GDM1 (cell line): ENCODE data around the gene MYO5B.

Experiments used
- DNase-seq: peaks from one replicate; lab custom pipeline; 2025; lab: John Stamatoyannopoulos, UW

Gene MYO5B

DNA sequence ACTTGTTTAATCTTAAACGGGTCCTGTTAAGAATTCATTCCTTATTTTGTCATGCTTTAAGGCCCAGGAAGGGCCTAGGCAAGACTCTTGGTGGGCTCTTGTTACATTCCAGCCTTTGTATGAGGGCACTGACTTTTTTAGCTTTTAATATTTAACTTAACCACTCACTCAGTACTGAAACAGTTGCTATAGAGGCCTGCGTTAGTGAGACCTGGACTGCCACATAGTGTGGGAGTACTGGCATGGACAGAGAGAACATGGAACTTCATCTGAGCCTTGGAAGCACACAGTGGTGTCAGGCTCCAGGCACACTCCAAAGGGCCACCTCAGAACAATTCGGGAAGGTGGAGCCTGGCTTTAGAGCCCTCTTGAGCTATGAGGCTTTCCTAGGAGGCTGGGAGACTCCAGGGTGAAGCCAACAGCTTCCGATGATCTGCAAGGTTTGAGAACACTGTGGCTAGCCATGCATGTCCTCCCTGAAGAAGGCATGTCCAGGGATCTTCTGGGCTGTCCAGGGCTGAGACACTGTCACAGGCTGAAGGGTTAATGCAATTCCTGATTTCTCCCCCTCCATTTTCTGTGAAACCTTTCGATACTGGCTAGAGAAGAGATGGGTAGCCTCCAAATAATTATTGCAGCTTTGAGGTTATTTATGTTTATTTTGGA lies 226.2 kb downstream of the MYO5B start:
- DNase-seq = no peak

DNA sequence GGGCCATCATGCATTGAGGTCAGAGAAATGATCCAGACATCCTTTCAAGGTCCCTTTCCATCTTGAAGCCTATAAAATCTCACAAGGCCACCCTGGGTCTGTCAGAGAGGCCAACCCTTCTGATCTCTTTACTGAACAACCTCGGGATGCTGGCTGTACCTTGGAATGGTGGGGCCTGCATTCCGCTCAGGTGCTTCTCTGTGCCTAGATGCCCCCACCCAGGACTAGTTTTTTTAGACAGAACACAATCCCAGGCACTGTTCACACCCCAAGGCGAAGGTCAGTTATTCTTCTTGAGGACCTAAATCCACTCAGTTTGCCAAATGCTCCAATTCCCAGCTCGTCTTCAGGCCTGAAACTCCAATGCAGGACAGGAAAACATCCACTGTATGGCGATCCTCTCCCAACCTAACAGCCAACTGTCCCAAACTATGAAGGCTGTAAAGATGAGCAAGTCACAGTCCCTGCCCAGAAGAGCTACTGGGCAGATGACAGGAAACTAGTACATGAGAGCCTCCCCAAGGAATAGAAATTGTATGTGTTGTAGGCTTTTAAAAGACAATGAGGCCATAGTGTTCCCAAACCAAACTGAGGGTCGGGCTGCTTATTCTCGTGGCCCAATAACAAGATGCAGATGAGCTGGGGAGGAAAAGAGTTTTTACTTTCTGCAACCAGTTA lies 227.2 kb downstream of the MYO5B start:
- DNase-seq = no peak

DNA sequence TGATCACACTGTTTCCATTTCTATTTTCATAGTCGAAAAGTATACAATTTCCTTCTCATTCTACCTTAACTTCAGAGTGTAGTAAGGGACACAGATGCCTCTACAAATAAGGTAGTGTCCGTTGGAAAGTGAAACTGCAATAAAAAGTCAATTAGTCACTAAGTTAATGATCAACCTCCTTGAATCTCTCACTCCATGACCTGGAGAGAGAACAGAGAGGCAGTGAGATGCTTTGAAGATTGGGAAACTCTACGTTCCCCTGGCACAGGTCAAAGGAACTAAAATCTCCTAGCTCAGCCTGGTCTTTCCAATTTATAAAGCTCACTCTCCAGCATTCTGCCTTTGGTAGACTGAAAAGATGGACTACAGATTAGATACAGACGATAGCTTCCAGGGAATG lies 227.8 kb downstream of the MYO5B start:
- no peak for DNase-seq

DNA sequence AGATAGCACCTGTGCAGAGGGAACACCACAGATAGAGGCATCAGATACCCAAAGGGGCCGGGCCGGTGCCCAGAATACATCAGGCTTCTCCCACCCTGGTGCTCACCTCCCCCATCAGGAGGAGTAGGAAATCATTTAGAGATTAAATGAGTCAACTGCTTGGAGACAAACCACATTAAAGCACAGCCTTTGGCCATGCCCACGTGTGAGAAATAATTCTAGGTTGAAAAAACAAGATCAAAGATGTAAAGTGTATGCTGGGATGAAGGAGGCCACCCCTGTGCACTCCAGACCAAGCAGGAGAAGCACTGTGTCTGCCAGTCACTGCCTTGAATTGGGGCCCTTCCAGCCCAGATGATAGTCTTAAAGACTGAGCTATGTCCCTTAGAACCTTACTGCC lies 228.9 kb downstream of the MYO5B start:
- no peak for DNase-seq

DNA sequence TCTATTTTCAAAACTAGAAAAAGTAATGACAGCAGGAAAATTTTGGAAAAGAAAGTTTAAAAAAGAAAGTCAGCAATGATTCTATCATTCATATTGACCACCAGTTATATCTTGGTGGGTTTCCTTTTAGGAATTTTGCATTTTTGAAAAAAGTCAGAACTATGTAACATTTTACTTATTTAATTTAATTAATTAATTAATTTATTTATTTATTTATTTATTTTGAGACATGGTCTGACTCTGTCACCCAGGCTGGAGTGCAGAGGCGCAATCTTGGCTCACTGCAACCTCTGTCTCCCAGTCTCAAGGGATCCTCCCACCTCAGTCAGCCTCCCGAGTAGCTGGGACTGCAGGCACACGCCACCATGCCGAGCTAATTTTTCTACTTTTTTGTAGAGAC lies 231.7 kb downstream of the MYO5B start:
- DNase-seq = no peak

DNA sequence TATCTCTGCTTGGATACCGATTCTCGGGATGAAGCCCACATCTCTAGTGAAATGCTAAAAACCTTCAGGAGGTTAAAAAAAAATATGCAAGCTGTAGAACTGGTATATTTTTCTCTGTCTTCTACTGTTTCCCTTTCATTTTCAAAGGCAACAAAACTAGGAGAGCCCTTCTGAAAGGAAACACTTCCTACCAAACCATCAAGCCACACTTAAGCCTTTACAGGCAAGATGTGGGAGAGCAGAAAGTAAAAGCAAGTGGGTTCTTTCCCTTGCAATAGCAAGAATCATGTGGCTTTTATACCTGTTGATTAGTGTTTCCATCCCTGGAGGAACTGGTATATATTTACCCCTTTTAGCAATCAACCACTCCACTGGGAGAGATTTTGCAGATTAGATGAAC lies 233.7 kb downstream of the MYO5B start:
- no peak for DNase-seq

DNA sequence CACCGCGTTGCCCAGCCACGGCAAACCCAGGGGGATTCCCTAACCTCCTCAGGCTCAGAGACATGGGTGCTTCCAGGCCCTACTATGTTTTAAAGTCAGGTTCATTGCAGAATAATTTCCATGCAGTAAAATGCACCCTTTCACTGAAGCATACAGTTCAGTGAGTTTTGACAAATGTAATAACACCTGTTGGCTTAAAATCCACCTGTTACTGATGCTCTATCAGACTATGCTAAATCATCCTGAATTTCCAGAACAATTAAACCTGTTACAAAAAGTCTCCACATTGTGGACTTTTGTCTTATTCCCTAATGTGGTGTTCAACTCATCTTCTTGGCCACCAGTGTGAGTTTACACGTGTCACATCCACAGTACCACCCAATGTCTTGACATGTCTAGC lies 234.6 kb downstream of the MYO5B start:
- no peak for DNase-seq

DNA sequence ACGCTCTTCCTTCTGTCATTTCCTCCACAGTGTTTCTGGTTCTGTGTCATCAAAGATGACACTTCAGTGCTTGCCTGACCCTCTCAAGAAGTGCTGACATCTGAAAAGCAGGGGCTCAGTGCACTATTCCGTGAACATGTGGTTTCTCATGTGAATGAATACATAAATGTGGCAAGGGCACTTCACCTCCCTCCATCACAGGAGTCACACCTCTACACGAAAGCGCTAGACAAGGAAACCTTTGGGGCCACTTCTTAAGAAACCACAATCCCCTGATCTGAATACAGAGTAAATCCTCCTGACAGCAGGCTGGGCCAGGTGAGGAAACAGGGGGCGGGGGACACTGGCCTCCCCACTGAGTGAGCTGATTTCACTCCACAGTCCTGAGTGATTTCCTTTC lies 235.8 kb downstream of the MYO5B start:
- DNase-seq = no peak

DNA sequence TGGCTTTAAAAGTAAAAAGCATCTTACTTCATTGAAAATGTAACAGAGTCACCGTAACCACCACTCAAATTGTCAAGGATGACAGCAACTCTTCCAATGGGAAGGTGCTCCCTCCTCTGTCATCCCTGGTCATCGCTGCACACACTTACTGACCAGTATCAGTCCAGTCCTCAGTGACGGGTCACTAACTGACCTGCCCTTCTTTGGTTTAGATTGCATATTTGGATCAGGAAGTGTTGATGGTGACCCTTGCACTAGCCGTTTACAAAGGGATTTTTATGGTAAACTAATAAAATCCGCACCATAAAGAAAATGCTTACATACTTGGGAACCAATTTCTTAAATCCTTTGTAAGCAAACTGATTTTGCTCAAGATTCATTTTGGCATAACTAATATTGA lies 239.7 kb downstream of the MYO5B start:
- no peak for DNase-seq

DNA sequence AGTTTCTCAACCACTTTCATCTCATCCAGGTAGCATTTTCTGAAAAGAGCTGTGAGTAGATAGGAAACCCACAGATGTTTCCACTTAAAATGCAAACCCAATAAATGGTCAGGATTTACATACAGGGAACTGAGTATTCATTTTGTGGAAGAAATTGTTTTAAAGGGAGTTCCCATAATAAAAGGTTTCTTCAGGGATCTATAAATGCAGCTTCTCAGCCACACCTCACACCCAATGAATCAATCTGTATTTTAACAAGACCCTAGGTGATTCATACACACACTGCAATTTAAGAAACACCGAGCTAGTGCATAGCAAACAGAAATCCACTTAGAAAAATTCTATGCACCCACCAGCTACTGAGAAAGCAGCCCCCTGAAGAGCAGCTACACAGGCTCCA lies 241.6 kb downstream of the MYO5B start:
- no peak for DNase-seq

DNA sequence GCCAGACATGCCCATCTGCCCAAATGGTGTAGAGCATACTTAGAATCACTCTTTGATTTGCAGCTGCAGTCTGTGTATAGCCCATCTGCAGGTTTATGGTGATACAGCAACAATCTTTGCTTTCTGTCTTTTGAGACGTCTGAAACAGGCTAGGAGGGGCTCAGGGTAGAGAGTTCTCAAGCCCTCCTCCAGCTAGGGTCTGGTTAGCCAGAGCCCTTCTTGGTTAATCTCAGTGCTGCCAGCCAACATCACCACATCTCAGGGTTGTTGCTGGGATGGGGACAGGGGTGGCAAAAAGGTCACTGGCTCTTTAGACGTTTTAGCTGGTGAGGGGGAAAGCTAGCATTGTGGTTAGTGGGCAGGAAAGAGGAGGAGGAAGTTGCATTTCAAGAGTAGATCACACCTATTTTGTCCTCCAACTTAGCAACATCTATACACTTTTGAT lies 245.0 kb downstream of the MYO5B start:
- no peak for DNase-seq

DNA sequence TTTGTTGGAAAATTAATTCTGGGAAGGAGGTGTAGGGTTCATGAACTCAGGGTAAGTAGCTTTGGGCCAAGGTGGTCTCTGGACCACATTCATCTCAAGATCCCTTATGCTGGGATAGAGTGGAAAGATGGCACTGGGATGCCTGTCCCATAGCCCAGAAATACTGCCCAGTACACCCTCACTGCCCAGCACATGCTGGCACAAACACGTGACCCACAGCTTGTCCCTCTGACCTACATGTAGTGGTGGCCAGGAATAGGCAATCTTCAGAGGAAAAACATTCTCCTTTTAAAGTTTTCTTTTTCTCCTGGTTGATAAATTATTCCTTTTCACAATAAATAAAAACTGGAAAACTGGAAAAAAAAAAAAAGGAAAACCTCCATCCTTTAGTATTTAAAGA lies 246.0 kb downstream of the MYO5B start:
- no peak for DNase-seq

DNA sequence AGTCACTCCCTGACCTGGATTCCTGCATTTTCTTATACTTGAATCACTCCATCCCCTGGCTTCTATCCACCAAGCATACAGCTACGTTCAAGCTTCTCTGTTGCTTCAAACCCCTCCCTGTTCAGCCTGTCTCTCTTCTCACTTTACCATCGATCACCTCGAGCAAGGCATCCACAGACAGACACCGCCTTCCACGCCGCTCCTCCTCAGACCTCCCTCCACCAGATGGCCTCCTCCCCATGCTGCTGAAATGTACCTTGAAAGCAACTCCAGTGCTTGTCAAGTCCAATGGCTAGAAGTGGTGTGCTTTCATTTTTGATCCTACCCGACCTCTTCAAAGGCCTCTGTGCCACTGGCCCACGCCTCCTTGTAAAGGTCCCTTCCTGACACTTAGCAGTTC lies 250.3 kb downstream of the MYO5B start:
- no peak for DNase-seq

DNA sequence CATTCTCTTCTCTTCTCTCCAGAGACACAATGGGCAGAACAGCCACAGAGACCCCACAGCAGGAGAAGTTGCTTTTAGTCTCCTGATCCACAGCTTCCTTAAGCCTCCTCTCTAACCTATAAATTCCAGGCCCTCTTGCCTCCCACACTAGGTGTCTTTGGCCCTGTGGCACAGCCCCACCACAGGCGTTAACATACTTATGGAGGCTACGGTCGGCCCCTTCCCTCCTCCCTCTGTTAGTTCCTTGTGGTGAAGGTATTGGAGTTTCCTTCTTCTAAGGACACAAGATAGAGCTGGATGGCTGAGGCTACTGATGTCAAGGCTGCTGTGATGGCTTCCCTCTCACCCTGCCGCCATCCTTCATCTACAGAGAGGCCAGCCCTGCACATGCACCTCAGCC lies 258.1 kb downstream of the MYO5B start:
- DNase-seq = no peak

DNA sequence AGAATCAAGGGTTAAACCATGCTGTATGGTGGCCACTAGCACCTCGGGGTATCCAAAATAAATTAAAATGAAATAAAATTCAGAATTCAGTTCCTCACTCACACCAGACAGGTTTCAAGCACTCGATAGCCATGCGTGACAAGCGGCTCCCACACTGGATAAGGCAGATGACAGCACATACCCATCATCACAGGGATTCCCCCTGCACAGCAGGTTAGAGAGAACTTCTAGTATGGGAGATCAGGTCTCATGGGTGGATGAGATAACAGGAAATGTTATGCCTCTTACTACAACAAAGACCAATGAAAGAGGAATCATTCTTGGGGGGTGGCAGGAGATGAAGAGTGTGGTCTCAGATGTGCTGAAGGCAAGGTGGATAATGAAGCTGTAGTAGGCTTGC lies 259.7 kb downstream of the MYO5B start:
- no peak for DNase-seq

DNA sequence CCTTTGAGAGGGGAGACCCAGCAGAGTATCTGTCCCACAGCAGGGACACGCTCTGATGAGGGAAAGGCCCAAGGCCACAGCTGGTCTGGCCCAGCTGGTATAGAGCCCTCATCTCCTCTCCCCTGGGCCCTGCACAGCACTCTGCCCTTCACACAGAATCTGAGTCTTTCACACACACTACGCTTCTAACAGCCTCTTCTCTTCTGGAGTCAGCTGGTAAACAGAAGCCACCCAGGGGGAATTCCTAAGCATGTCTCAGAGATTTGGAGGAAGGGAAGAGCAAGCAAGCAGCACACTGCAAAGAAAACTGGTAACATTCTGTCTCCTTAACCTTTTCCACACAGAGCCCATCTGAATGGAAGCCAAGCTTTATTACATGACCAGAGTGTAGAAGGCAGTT lies 260.5 kb downstream of the MYO5B start:
- DNase-seq = no peak

DNA sequence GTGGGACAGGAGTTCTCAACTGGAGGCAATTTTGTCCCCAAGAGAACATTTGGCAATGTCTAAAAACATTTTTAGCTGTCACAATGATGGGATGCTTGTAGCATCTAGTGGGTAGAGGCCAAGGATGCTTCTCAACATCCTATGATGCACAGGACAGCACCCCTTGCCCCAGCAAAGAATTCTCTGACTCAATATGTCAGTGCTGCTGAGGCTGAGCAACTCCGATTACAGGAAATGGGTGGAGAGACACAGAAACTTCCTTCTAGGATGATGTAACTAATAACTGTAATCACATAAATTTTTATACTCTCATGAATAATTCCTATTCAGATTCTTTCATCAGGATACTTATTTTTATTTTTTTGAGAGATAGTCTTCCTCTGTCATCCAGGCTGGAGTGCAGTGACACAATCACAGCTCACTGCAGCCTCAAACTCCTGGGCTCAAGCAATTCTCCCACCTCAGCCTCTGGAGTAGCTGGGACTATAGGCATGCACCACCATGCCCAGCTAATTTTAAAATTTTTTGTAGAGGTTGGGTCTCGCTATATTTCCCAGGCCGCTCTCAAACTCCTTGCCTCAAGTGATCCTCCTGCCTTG lies 261.3 kb downstream of the MYO5B start:
- no peak for DNase-seq

DNA sequence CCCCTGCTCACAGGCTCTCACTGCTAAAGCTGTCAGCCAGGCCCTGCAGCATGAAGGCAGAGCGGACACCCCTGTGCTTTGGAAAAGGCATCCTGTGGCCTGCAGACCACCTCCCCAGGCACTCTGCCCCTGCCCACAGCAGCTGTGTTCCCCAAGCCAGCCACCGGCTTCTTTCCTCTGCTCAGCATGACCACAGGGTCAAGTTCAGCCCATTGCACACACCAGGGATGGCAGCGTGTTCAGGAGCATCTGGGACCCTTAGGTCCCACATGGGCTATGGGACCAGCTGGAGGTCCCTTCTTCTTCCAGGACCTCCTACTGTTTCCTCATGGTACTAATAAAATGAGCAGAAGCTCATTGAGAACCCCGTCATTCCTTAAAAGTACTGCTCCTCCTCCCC lies 263.2 kb downstream of the MYO5B start:
- no peak for DNase-seq

DNA sequence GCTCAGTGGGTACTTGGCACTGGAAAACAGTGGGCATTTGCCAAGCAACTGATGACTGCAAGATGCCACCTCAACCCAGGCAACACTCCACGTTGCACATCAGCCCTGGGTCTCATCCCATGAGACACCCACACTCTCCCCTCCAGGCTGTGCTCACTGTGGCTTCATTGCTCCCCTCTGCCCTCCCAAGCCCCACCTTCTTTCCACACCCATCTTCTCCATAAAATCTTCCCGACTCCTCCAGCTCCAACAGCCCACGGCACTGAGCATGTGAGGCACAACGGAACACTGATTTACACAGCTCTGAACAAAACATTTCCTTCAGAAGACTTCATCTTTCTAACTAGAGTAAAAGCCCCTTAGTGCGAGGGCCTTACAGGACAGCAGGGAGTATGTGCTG lies 263.8 kb downstream of the MYO5B start:
- no peak for DNase-seq

DNA sequence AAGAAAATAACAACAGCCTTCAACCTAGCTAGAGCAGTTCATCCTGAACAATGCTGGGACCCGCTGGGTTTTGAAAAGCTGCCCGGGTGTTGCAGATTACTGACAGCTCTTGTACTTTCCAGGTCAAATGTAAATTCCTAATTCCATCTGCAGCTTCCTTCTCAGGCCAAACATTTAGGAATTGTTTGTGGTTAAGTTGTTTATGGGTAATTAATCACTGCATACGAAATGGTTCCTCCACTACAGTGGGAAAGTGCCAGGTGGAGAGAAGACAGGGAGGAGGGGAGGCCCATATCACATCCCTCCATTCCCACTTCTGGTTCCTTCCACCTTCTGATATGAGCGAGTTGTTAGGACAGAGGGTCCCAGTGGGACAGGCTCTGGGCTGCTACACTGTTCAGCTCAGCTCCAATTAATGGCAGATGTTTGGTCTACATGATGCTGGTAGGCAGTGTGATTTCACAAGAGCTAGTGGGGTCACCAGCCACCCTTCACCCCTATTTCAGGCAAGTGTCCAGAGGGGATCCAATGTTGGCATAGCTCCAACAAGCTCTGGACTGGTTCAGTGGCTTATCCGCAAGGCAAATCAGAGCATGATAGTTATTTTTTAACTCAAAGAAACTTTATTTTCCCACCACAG lies 268.7 kb downstream of the MYO5B start:
- no peak for DNase-seq

DNA sequence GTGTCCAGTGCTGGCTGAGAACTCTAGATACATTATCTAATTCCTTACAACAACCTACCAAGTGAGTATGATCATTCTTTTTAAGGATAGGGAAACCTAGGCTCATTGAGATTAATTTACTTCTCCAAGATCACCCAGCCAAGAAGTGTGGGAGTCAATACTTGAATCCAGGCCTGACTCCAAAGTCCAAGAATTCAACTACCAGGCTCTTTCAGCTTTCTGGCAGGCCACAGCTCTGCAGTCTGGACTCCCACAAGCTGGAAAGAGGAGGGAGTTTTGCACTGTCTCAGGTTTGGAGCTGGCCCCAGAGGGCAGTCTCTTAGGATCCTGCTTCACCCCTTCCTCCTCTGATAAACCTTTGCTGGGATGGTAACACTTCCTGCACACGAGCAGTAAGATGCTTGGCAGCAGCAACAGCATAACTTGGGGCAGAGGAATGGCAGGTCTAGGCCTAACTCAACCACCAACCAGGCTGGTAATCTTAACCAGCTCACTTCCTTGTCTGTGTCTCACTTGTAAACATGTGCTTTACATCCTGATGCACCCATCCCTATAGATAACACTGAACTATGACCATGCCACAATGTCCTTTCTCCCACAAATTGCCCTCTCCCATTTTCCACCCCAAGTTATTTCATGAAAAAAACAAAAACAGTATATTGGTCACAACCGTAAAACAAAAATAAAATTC lies 270.5 kb downstream of the MYO5B start:
- no peak for DNase-seq

DNA sequence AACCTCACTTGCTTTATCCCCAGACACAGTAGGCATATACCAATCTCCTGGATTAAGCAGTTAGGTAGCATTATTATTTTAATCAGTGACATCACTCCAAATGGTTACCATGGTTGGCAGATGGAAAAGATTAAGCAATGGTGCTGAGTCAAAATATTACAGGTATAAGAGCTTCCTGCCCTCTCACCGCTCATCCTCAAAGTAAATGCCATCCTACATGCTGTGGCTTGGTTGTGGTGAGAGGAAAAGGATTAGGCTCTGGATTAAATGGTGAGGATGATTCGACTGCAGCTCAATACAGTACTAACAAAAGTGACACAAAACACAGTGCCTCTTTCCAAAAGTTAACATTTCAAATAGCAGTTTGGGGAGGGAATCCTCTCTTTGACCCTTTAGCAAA lies 272.7 kb downstream of the MYO5B start:
- DNase-seq = no peak
